Esophagus muscularis mucosa (tissue), 4 donors: ENCODE data around the gene SPEM2. TPM values are rescaled to one million over a fixed set of nuclear protein-coding genes. Genes with fewer than 3 reads are reported as not detected.
A peak's percentile ranks its signal among the peaks of the same experiment; 100 is the strongest.

Experiments
- DNase-seq: peaks from one replicate; pipeline ENCODE4 v3.0.0-alpha.2; 2017; ENCODE audit errors: extremely low spot score
- H3K27ac ChIP-seq, 4 donors: fragments of 200-600 bp; sonication (generic); replicated peaks in 1 of 4; 1 replicate in 3 of 4; 2 replicates in 1 of 4; pipeline ENCODE4 v1.5.1; 2016 to 2019; ENCODE audit warnings: mild to moderate bottlenecking in 1 of 4
- H3K27me3 ChIP-seq, 4 donors: fragments of 200-600 bp; sonication (generic); one replicate each; pipeline versions ENCODE4 v1.5.1 to v1.6.0; 2016 to 2019
- H3K36me3 ChIP-seq, 4 donors: fragments of 200-600 bp; sonication (generic); one replicate each; pipeline ENCODE4 v1.5.1; 2016 to 2019
- H3K4me1 ChIP-seq, 4 donors: fragments of 200-600 bp; sonication (generic); one replicate each; pipeline ENCODE4 v1.5.1; 2016 to 2019
- H3K4me3 ChIP-seq, 4 donors: fragments of 200-600 bp; sonication (generic); 1 replicate in 2 of 4; 2 replicates in 2 of 4; pipeline ENCODE4 v1.5.1; 2016 to 2019; ENCODE audit warnings: mild to moderate bottlenecking in 4 of 4, moderate library complexity in 1 of 4
- H3K9me3 ChIP-seq, 4 donors: fragments of 200-600 bp; sonication (generic); 1 replicate in 3 of 4; 2 replicates in 1 of 4; pipeline ENCODE4 v1.5.1; 2016 to 2019
- CTCF ChIP-seq, 3 experiments: fragments of 200-600 bp in 2 of 3; fragments of 450-650 bp in 1 of 3; sonication (generic) in 2 of 3; IDR thresholded peaks; one replicate each; pipeline ENCODE4 v1.5.1; 2017 to 2019; ENCODE audit warnings: antibody characterized with exemption in 3 of 3, mild to moderate bottlenecking in 2 of 3, moderate library complexity in 1 of 3
- EP300 ChIP-seq: sonication (generic); formaldehyde crosslinking; IDR thresholded peaks from one replicate; pipeline ENCODE4 v1.6.1; 2017; ENCODE audit warnings: antibody characterized with exemption
- POLR2A ChIP-seq: fragments of 450-650 bp; IDR thresholded peaks from one replicate; pipeline ENCODE4 v1.6.1; 2017; ENCODE audit warnings: antibody characterized with exemption, moderate library complexity, mild to moderate bottlenecking, low read depth
- POLR2AphosphoS5 ChIP-seq, 2 donors: sonication (generic); formaldehyde crosslinking; IDR thresholded peaks; one replicate each; pipeline ENCODE4 v1.6.1; 2017; ENCODE audit warnings: antibody characterized with exemption in 2 of 2
- WGBS: methylation state at CpG from one replicate; pipeline ENCODE4 v1.1.5; 2018; 5-methylcytosine and 5-hydroxymethylcytosine counted together
- intact Hi-C: fragments of 100-400 bp; cut with DNase I; formaldehyde crosslinking; loops from one replicate; pipeline ENCODE4 v1.15.1; 2023
- total RNA-seq, 4 donors: library from RNA; depleted of rRNA; stranded (reverse); fragments of >200 nt; gene quantifications; one replicate each; pipeline versions ENCODE4 v1.1.0 to v1.2.1, GENCODE V29; 2016

SPEM2 gene
- total RNA-seq, 4 donors from 2014 or later, result not detected

GRCh38 chr17:7411427-7411750, 14.0 kb upstream of the SPEM2 start:
- Histone ChIP-seq H3K9me3 (no peaks in the 10 kb centered on the region), H3K27ac (no peak overlapping the region), H3K27me3 (no peaks in the 10 kb centered on the region), H3K4me1 (peaks cover 0 to 18% (median 6%) of the 10 kb centered on the region in 4 donors), H3K36me3 (peaks cover 0 to 58% (median 27%) of the 10 kb centered on the region in 4 donors), H3K4me3 (no peak overlapping the region)
- WGBS, result 85% methylated on average over 6 of the region's 8 CpGs
- intact Hi-C loops, result no loop called here
- no peak for DNase-seq
- no peak for TF ChIP-seq POLR2A
- no peak for TF ChIP-seq CTCF (IDR thresholded peaks at IDR 0.05)
- no peak for TF ChIP-seq EP300
- TF ChIP-seq POLR2AphosphoS5 (IDR thresholded peaks at IDR 0.05), result no peak

GRCh38 chr17:7413346-7413985, 11.9 kb upstream of the SPEM2 start:
- WGBS, result 60% methylated on average over 4 of the region's 6 CpGs
- Histone ChIP-seq H3K4me1 (no peaks in the 10 kb centered on the region), H3K9me3 (no peaks in the 10 kb centered on the region), H3K27me3 (no peaks in the 10 kb centered on the region), H3K27ac (no peak overlapping the region), H3K36me3 (peaks cover 0 to 69% (median 33%) of the 10 kb centered on the region in 4 donors), H3K4me3 (no peak overlapping the region)
- intact Hi-C loops, result no loop called here
- DNase-seq, result no peak
- TF ChIP-seq POLR2AphosphoS5 (IDR thresholded peaks at IDR 0.05) (no peak), CTCF (IDR thresholded peaks at IDR 0.05) (no peak), EP300 (no peak), POLR2A (no peak)

- H3K9me3 ChIP-seq, result no peaks in the 10 kb centered on the region
- no peak for TF ChIP-seq EP300
- TF ChIP-seq POLR2A, result no peak
- no peak for TF ChIP-seq POLR2AphosphoS5 (IDR thresholded peaks at IDR 0.05)
- no peak for TF ChIP-seq CTCF (IDR thresholded peaks at IDR 0.05)
- intact Hi-C loops, result no loop called here
- H3K4me1 ChIP-seq, result no peaks in the 10 kb centered on the region
- no peak overlapping the region for H3K27ac ChIP-seq
- no peaks in the 10 kb centered on the region for H3K27me3 ChIP-seq
- no peak for DNase-seq
- 83% methylated on average over 12 of the region's 14 CpGs for WGBS
- no peak overlapping the region for H3K4me3 ChIP-seq
- peaks cover 0 to 55% (median 26%) of the 10 kb centered on the region in 4 donors for H3K36me3 ChIP-seq
Measured at GRCh38 chr17:7414837-7415236, 10.6 kb upstream of the SPEM2 start.

- TF ChIP-seq EP300 (no peak), POLR2A (no peak), POLR2AphosphoS5 (IDR thresholded peaks at IDR 0.05) (no peak), CTCF (IDR thresholded peaks at IDR 0.05) (no peak)
- Histone ChIP-seq H3K36me3 (peaks cover 0 to 46% (median 21%) of the 10 kb centered on the region in 4 donors), H3K27ac (no peak overlapping the region), H3K27me3 (no peaks in the 10 kb centered on the region), H3K4me1 (no peaks in the 10 kb centered on the region), H3K9me3 (no peaks in the 10 kb centered on the region), H3K4me3 (no peak overlapping the region)
- intact Hi-C loops, result no loop called here
- WGBS, result 97% methylated on average over 17 of the region's 23 CpGs
- DNase-seq, result no peak
Measured at GRCh38 chr17:7415784-7416183, 9.6 kb upstream of the SPEM2 start.

- DNase-seq, result no peak
- 81% methylated on average over 5 of the region's 6 CpGs for WGBS
- intact Hi-C loops, result no loop called here
- no peaks in the 10 kb centered on the region for H3K9me3 ChIP-seq
- no peaks in the 10 kb centered on the region for H3K4me1 ChIP-seq
- TF ChIP-seq CTCF (IDR thresholded peaks at IDR 0.05) (peak in 1 of 3 experiments; percentile 7), POLR2AphosphoS5 (IDR thresholded peaks at IDR 0.05) (no peak)
- no peaks in the 10 kb centered on the region for H3K27me3 ChIP-seq
- H3K4me3 ChIP-seq, result no peak overlapping the region
- peaks cover 0 to 40% (median 19%) of the 10 kb centered on the region in 4 donors for H3K36me3 ChIP-seq
- H3K27ac ChIP-seq, result no peak overlapping the region
Measured at GRCh38 chr17:7416323-7416722, 9.1 kb upstream of the SPEM2 start.
